GM19452 (cell line): ENCODE results near the gene FCHO1.
"Not testable (repeated sequence)": the region's sequence is repeated elsewhere in the genome, so short reads cannot be mapped to it uniquely, and the experiment has no call there.

ENCODE experiments used
- ATAC-seq: cut with Tn5 transposase; IDR thresholded peaks from one replicate; pipeline ENCODE4 v1.9.1; 2021; ENCODE audit not compliant: unreplicated experiment

FCHO1 gene

GRCh38 chr19:17762505-17763229, 11.4 kb downstream of the FCHO1 start:
- no peak for ATAC-seq

DNA sequence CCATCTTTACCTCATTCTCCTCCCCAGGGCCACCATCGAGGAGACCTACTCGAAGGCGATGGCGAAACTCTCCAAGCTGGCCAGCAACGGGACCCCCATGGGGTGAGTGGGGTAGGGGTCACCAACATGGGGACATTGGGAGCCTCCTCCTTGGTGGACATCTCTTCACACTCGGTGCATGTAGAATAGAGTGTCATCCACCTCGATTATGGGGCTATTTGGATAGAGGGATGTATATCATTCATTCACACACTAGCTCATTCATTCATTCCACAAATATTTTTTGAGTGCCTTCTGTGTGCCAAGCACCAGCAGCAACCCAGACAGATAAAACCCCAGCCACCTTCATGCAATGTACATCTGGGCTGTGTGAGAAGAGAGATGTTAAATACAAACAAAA, 13.1 kb downstream of the FCHO1 start:
- ATAC-seq, result no peak

GRCh38 chr19:17765069-17765618, 13.9 kb downstream of the FCHO1 start:
- no peak for ATAC-seq

- no peak for ATAC-seq
Observed at GRCh38 chr19:17766543-17767131, 15.4 kb downstream of the FCHO1 start.

DNA sequence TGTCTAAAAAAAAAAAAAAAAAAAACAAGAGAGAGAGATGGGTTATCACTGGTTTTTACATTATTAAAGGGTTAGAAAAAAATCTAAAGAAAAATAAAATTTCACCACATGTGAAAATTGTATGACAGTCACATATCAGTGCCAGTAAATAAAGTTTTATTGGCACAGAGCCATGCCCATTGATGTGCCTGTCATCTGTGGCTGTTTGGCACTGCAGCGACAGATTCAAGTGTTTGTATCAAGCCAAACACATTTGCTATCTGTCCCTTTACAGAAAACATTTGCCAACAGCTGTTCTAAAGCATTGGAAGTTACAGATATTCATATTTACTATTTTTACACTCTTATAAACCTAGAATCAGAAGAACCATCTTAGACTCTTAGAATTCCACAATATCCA, 16.3 kb downstream of the FCHO1 start:
- no peak for ATAC-seq

- no peak for ATAC-seq
Observed at GRCh38 chr19:17770613-17771012, 19.3 kb downstream of the FCHO1 start.

GRCh38 chr19:17772172-17772571, 20.9 kb downstream of the FCHO1 start:
- ATAC-seq, result no peak

GRCh38 chr19:17775245-17775927, 24.1 kb downstream of the FCHO1 start:
- ATAC-seq, result no peak

GRCh38 chr19:17775991-17776803, 24.9 kb downstream of the FCHO1 start:
- peak; percentile 61 for ATAC-seq

- ATAC-seq, result not testable (repeated sequence)
Observed at GRCh38 chr19:17777840-17778239, 26.6 kb downstream of the FCHO1 start.

GRCh38 chr19:17778251-17778967, 27.1 kb downstream of the FCHO1 start:
- no peak for ATAC-seq

DNA sequence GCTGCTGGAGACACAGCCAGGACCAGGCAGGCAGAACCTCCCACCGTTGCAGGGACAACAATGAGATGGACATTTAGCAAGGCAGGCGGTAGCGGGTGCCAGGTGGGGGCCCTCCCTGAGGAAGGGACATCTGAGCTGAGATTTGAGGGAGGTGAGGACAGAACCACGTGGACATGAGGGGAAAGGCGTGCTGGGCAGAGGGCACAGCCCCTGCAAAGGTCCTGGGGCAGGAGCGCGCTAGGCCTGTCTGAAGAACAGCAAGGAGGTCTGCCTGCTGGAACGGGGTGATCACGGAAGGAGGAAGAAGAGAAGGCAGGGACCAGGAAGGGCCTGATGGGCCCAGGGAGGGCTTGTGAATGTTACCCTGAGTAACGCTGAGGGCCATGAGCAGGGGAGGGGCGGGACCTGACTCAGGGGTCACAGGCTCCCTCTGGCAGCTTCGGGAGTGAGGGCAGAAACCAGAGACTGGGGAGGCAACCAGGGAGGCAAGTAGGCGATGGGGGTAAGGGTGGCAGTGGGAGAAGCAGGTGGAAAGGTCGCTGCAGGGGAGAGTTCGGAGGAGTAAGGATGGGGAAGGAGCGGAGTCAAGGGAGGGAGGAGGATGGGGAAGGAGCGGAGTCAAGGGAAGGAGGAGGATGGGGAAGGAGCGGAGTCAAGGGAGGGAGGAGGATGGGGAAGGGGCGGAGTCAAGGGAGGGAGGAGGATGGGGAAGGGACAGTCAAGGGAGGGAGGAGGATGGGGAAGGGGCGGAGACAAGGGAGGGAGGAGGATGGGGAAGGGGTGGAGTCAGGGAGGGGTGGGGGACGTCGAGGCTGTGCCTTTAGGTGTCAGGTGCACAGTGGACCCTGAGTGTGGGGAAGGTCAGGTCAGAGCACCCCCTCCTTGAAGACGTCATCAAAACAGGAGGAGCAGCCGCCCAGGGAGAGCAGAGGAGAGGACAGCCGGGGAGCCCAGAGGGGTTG, 28.0 kb downstream of the FCHO1 start:
- no peak for ATAC-seq

DNA sequence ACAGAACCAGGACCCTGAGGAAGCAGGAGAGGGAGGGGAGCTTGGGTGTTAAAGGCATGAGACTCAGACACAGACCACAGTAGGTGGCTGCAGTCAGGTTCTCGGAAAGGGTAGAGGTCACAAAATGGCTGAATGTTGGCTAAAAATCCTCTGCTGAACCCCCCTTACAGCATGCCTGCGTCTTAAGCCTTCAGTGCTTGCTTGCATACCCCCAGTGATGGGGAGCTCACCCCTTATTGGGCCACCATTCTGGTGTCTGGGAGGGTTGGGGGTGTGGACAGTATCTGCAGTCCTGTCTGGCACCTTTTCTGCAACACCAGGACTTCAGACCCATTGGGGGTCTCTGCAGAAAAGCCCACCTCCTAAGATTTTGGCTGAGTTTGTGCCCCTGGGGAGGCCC, 29.5 kb downstream of the FCHO1 start:
- ATAC-seq, result no peak

- not testable (repeated sequence) for ATAC-seq
Observed at GRCh38 chr19:17783721-17784120, 32.4 kb downstream of the FCHO1 start.

DNA sequence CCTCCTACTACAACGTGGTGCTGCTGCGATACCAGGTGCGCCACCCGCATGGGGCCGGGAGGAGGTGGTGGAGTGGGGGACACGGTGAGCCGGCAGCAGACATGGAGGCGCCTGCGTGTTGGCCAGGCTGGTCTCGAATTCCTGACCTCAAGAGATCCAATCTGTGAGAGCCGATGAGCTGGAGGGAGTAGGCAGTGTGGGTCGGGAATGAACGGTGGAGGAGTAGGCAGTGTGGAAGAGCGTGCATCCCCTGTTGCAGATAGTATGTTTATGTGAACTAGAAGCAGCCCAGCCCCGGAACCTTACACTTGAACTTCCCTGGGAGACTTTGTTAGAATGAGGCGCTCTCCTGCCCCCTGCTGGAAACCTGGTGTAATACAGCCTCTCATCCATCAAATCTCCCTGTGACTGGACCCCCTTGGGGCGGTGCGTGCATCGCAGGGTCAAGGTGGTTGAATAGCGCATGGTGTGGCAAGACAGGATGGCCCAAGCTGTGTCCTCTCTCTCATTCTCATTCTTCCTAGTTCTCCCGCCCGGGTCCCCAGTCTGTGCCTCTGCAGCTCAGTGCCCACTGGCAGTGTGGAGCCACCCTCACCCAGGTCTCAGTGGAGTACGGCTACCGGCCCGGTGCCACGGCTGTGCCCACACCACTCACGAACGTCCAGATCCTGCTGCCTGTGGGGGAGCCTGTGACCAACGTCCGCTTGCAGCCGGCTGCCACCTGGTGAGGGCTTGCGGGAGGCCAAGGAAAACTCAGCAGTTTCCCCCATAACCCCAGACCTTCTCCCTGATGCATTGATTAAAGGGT, 33.1 kb downstream of the FCHO1 start:
- ATAC-seq, result no peak

GRCh38 chr19:17787274-17787913, 36.1 kb downstream of the FCHO1 start:
- no peak for ATAC-seq

GRCh38 chr19:17788632-17789031, 37.4 kb downstream of the FCHO1 start:
- no peak for ATAC-seq
